GM08714 (cell line): ENCODE results near the gene ABHD16B.
"Not testable (repeated sequence)": the region's sequence is repeated elsewhere in the genome, so short reads cannot be mapped to it uniquely, and the experiment has no call there.

ENCODE experiments used
- H3K4me3 ChIP-seq: fragments of 200-500 bp; sonication (Bioruptor generic); 2 replicates; pipeline ENCODE4 v1.5.1; 2014; ENCODE audit warnings: mild to moderate bottlenecking, low read length, inconsistent platforms
- ZNF274 ChIP-seq: IDR thresholded peaks from 2 replicates; pipeline ENCODE4 v1.6.1; 2012; ENCODE audit warnings: mild to moderate bottlenecking, low read depth, low read length

The ABHD16B gene

DNA sequence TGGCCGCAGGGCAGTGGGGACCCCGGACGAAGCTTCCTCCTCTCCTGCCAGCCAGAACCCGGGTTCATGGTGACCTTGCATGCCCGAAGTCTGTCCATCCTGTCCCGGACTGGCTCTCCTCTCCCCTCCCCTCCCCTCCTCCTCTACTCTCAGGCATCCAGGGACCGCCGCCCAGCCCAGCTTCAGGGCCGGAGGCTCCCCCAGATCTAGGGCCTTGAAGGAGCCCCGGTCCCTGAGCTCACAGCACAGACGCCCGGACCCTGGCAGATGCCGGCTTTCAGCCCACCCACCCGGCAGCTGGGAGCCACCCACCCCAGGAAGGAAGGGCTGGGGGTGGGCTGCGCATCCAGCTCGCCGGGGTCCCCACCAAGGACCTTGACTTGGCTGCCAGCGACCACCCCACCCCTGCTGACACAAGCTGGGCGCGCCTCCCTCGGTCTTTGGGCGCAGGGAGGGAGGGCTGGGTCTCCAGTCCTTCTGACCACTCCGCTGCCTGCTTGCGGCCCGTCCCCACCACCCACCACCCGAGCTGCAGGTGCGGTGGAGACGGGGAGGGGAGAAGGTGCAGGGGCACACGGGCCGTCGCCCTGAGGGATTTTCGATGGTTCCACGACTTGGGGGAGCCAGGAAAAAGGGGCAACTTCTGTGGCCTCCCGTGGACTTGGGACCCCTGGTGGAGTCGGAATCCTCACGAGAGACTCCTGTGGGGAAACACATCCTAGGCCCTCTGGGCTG lies 5.8 kb upstream of the ABHD16B start:
- H3K4me3 ChIP-seq = no peak overlapping the region
- no peak for TF ChIP-seq ZNF274

DNA sequence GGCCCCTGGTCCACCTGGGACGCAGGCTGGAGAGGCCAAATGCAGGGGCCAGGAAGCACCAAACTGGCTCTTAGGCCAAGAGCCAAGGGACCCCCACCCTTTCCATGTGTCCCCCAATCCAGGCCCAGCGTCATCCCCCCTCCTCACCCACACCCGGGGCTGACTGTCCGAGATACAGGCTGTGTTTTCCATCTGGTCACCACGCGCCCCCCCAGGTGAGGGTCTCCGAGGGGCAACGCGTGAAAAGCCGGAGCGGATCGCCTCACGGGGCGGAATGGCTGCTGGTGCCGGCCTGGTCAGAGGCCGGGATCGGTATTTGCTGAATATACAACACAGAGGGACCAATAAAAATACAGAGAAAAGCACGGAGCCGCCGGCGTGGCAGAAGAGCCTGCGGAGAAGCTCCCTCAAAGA lies 5.2 kb upstream of the ABHD16B start:
- no peak for TF ChIP-seq ZNF274
- no peak overlapping the region for H3K4me3 ChIP-seq

- no peak overlapping the region for H3K4me3 ChIP-seq
- no peak for TF ChIP-seq ZNF274
Observed at GRCh38 chr20:63857764-63858392, 3.4 kb upstream of the ABHD16B start.

- H3K4me3 ChIP-seq = no peak overlapping the region
- no peak for TF ChIP-seq ZNF274
Observed at GRCh38 chr20:63858393-63859165, 2.7 kb upstream of the ABHD16B start.

- TF ChIP-seq ZNF274 = no peak
- H3K4me3 ChIP-seq = no peak overlapping the region
Observed at GRCh38 chr20:63859166-63859699, 2.1 kb upstream of the ABHD16B start.

- no peak overlapping the region for H3K4me3 ChIP-seq
- no peak for TF ChIP-seq ZNF274
Observed at GRCh38 chr20:63860325-63861051, 810 bp upstream of the ABHD16B start.

DNA sequence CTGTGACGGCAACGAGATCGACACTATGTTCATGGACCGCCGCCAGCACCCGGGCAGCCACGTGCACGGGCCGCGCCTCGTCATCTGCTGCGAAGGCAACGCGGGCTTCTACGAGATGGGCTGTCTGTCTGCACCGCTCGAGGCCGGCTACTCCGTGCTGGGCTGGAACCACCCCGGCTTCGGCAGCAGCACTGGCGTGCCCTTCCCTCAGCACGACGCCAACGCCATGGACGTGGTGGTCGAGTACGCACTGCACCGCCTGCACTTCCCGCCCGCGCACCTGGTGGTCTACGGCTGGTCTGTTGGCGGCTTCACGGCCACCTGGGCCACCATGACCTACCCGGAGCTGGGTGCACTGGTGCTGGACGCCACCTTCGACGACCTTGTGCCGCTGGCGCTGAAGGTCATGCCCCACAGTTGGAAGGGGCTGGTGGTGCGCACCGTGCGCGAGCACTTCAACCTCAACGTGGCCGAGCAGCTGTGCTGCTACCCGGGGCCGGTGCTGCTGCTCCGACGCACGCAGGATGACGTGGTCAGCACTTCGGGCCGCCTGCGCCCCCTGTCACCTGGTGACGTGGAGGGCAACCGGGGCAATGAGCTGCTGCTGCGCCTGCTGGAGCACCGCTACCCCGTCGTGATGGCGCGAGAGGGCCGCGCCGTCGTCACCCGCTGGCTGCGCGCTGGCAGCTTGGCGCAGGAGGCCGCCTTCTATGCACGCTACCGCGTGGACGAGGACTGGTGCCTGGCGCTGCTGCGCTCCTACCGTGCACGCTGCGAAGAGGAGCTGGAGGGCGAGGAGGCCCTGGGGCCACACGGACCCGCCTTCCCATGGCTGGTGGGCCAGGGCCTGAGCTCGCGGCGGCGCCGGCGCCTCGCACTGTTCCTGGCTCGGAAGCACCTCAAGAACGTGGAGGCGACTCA lies 943 bp downstream of the ABHD16B start:
- no peak overlapping the region for H3K4me3 ChIP-seq
- no peak for TF ChIP-seq ZNF274

DNA sequence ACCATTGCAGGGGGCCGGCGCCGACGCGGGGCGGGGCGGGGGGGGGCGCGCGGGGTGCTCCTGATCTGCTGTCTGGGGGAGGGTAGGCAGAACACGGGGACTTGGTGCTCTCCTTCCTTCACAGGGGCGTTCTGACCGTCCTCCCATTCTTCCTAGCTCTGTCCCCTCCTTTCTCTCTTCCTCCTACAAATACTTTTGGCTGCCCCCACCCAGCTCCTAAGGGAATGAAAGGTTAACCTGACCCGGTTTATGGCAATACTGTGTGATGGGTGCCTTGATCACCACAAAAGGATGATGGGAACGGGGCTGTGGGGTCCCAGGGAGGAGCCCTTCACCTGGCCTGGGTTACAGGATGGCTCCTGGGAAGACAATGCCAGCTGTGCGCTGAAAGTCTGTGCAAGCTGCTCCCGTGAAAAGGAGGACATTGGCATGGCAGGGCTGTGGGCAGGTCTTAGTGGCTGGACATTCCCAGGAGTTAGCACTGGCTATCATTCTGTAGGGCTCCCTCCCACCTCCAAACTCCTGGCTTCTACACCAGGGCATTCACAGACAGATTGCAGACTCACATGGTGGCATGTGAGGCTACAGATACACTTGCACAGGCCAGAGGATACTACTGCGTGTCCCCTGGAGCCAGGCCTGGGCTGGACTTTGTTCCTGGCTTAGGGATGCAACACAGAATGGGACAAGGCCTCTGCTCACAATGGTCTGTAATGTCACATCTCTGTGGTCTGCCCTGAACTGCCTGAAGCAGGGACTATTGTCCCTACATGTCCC lies 1.9 kb downstream of the ABHD16B start:
- no peak for TF ChIP-seq ZNF274
- H3K4me3 ChIP-seq = peak overlapping the region; percentile 79; the same call in 1 of the 2 replicates

GRCh38 chr20:63863798-63864544 lies 2.7 kb downstream of the ABHD16B start:
- no peak for TF ChIP-seq ZNF274
- H3K4me3 ChIP-seq = peak overlapping the region; percentile 79

GRCh38 chr20:63864545-63864977 lies 3.3 kb downstream of the ABHD16B start:
- TF ChIP-seq ZNF274 = no peak
- peak overlapping the region; percentile 79 for H3K4me3 ChIP-seq

DNA sequence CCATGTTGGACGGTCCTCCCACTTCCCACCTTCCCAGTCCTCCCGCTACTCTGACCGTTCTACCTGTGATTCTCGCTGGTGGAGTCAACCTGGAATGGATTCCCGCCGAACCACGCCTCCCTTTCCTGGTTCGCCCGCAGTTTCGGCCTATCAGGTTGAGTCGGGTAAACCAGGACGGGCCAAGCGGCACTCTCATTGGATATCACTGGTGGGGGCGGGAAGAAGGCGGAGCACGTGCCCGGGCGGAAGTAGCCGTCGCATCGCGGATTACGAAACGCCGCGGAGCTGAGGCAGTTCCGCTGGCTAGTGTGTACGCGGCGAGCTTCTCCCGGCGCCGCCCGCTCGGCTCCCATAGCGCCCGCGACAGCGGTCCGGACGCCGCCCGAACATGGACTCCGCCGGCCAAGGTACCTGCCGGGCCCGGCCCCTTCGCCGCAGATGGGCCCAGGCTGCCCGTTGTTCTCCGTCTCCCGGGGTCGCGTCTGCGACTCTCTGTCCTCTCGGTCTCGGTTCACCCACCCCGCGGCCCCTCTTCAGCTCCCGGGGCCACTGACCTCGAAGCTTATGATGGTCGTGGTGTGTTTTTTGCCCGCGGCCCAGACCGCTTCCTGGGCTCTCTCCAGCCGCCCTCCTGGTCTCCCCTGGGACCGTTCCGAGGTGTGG lies 3.8 kb downstream of the ABHD16B start, which contains the start of gene TPD52L2:
Gene TPD52L2 (plus strand): TSS at position 293 of the 663 bp plus-strand sequence. CDS start 96 bp downstream, at position 389.
- TF ChIP-seq ZNF274 = no peak
- peak within 1 kb of the TSS; percentile 84 for H3K4me3 ChIP-seq

DNA sequence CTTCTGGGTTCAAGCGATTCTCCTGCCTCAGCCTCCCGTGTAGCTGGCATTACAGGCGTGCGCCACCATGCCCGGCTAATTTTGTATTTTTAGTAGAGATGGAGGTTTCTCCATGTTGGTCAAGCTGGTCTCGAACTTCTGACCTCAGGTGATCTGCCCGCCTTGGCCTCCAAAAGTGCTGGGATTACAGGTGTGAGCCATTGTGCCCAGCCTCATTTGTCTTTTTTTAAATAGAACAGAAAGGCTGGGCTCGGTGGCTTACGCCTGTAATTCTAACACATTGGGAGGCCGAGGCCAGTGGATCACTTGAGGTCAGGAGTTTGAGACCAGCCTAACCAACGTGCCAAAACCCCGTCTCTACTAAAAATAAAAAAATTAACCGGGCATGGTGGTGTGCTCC lies 5.7 kb downstream of the ABHD16B start:
- not testable (repeated sequence) for H3K4me3 ChIP-seq
